NCI-H1048 (cell line): ENCODE results near the gene METTL23.

Experiments
- DNase-seq: peaks from one replicate; lab custom pipeline; 2025; lab: John Stamatoyannopoulos, UW

METTL23 gene

GRCh38 chr17:76726776-76727718, at the start of gene METTL23:
METTL23 (plus strand) TSS chr17:76726839; CDS start chr17:76729711, 2,872 bp downstream.
- DNase-seq = no peak

GRCh38 chr17:76677406-76677805, 49.2 kb upstream of the METTL23 start:
- no peak for DNase-seq

- DNase-seq = no peak
Measured at GRCh38 chr17:76678330-76678729, 48.3 kb upstream of the METTL23 start.

- no peak for DNase-seq
Measured at GRCh38 chr17:76679239-76679638, 47.4 kb upstream of the METTL23 start.

- no peak for DNase-seq
Measured at GRCh38 chr17:76681222-76682137, 45.2 kb upstream of the METTL23 start.

GRCh38 chr17:76682296-76682695, 44.3 kb upstream of the METTL23 start:
- no peak for DNase-seq

GRCh38 chr17:76683011-76683755, 43.5 kb upstream of the METTL23 start:
- no peak for DNase-seq

GRCh38 chr17:76683921-76684745, 42.5 kb upstream of the METTL23 start:
- DNase-seq = no peak

- no peak for DNase-seq
Measured at GRCh38 chr17:76684756-76685155, 41.9 kb upstream of the METTL23 start.

GRCh38 chr17:76685366-76685765, 41.3 kb upstream of the METTL23 start:
- no peak for DNase-seq

GRCh38 chr17:76685846-76686245, 40.8 kb upstream of the METTL23 start:
- DNase-seq = no peak

- no peak for DNase-seq
Measured at GRCh38 chr17:76686538-76687297, 39.9 kb upstream of the METTL23 start.

GRCh38 chr17:76687298-76688164, 39.1 kb upstream of the METTL23 start:
- DNase-seq = no peak

GRCh38 chr17:76688165-76688622, 38.4 kb upstream of the METTL23 start:
- no peak for DNase-seq

- no peak for DNase-seq
Measured at GRCh38 chr17:76689859-76690258, 36.8 kb upstream of the METTL23 start.

- no peak for DNase-seq
Measured at GRCh38 chr17:76690596-76691280, 35.9 kb upstream of the METTL23 start.

- no peak for DNase-seq
Measured at GRCh38 chr17:76691379-76692191, 35.1 kb upstream of the METTL23 start.
